Upper lobe of left lung (tissue), 6 donors: ENCODE data around the gene RPL31. TPM values are rescaled to one million over a fixed set of nuclear protein-coding genes. Genes with fewer than 3 reads are reported as not detected.

Source experiments
- ATAC-seq, 2 donors: fragments of 200-7000 bp; cut with Tn5 transposase; one replicate each; pipeline ENCODE4 v1.9.1; 2022; ENCODE audit warnings: mild to moderate bottlenecking in 2 of 2, moderate library complexity in 2 of 2; ENCODE audit not compliant: low FRiP score in 2 of 2
- DNase-seq, 2 donors: peaks; one replicate each; pipeline ENCODE4 v3.0.0-alpha.2; 2019 to 2020
- H3K27ac ChIP-seq, 4 donors: fragments of 200-600 bp; sonication (generic); one replicate each; pipeline ENCODE4 v1.5.1; 2016 to 2019
- H3K27me3 ChIP-seq, 4 donors: fragments of 200-600 bp; sonication (generic); one replicate each; pipeline ENCODE4 v1.5.1; 2017 to 2019
- H3K36me3 ChIP-seq, 4 donors: fragments of 200-600 bp; sonication (generic); one replicate each; pipeline ENCODE4 v1.5.1; 2016 to 2019
- H3K4me1 ChIP-seq, 4 donors: fragments of 200-600 bp; sonication (generic); one replicate each; pipeline ENCODE4 v1.5.1; 2018 to 2019
- H3K4me3 ChIP-seq, 4 donors: fragments of 200-600 bp; sonication (generic); one replicate each; pipeline ENCODE4 v1.5.1; 2017 to 2019; ENCODE audit warnings: mild to moderate bottlenecking in 2 of 4, moderate library complexity in 1 of 4
- H3K9me3 ChIP-seq, 4 donors: fragments of 200-600 bp; sonication (generic); one replicate each; pipeline ENCODE4 v1.5.1; 2018 to 2019
- EP300 ChIP-seq, 4 donors: sonication (generic); formaldehyde crosslinking; IDR thresholded peaks; one replicate each; pipeline ENCODE4 v1.5.1; 2017; ENCODE audit warnings: antibody characterized with exemption in 4 of 4, control low read depth in 2 of 4
- POLR2A ChIP-seq, 4 donors: fragments of 450-650 bp; IDR thresholded peaks; one replicate each; pipeline ENCODE4 v1.5.1; 2016 to 2017; ENCODE audit warnings: antibody characterized with exemption in 4 of 4, mild to moderate bottlenecking in 2 of 4
- POLR2AphosphoS5 ChIP-seq, 2 donors: sonication (generic); formaldehyde crosslinking; IDR thresholded peaks; one replicate each; pipeline ENCODE4 v1.5.1; 2017; ENCODE audit warnings: antibody characterized with exemption in 2 of 2
- WGBS, 2 donors: methylation state at CpG; one replicate each; pipeline ENCODE4 v1.1.5; 2017 to 2018; 5-methylcytosine and 5-hydroxymethylcytosine counted together
- total RNA-seq, 6 donors: library from RNA; depleted of rRNA in 4 of 6; stranded (reverse); fragments of >200 nt in 4 of 6; gene quantifications; one replicate each; pipeline versions ENCODE4 v1.1.0 to v1.2.1, GENCODE V29; 2016 to 2021
- TF ChIP-seq, protein P1 (sequence below), 6 experiments: fragments of 450-650 bp in 4 of 6; fragments of 200-600 bp in 2 of 6; sonication (generic) in 2 of 6; IDR thresholded peaks; one replicate each; pipeline ENCODE4 v1.5.1; 2016 to 2019; ENCODE audit warnings: antibody characterized with exemption in 6 of 6
- donor health status: DM: no; HTN: no; CAD: no; lungs with moderate emphysema.
- donor health status: DM: no; HTN: yes; CAD: no; lungs with severe emphysema.

RPL31 gene
- total RNA-seq, 6 donors from 2014 or later = 422 to 1,166 (median 1,010) TPM

DNA sequence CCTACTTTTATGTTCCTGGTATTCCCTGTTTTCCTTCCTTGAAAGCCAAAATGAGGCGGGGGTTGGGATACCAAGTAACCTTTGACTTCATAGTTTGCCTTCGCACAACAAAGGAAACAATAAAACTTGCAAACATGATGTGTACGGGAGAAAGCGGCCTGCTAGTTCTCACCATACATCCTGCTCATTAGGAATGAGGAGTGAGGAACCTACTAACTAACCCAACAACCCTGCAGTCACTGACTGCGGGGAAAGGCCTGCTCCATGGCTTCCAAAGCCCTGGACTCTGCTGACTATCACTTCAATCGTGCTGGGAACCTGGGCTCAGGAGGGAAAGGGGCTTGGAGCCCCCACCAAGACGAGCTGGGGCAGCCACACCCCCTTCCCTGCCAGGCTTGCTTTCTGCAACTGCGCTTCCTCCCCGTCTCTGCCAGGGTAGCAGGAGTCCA lies 24.2 kb downstream of the RPL31 start:
- TF ChIP-seq, protein P1, sequence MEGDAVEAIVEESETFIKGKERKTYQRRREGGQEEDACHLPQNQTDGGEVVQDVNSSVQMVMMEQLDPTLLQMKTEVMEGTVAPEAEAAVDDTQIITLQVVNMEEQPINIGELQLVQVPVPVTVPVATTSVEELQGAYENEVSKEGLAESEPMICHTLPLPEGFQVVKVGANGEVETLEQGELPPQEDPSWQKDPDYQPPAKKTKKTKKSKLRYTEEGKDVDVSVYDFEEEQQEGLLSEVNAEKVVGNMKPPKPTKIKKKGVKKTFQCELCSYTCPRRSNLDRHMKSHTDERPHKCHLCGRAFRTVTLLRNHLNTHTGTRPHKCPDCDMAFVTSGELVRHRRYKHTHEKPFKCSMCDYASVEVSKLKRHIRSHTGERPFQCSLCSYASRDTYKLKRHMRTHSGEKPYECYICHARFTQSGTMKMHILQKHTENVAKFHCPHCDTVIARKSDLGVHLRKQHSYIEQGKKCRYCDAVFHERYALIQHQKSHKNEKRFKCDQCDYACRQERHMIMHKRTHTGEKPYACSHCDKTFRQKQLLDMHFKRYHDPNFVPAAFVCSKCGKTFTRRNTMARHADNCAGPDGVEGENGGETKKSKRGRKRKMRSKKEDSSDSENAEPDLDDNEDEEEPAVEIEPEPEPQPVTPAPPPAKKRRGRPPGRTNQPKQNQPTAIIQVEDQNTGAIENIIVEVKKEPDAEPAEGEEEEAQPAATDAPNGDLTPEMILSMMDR (IDR thresholded peaks at IDR 0.05) = no peak
- TF ChIP-seq POLR2AphosphoS5 (IDR thresholded peaks at IDR 0.05) = no peak
- no peak for TF ChIP-seq EP300 (IDR thresholded peaks at IDR 0.05)
- TF ChIP-seq POLR2A (IDR thresholded peaks at IDR 0.05) = no peak
- H3K9me3 ChIP-seq = no peaks in the 10 kb centered on the region
- no peaks in the 10 kb centered on the region for H3K27me3 ChIP-seq
- ATAC-seq (no peak), DNase-seq (no peak)
- WGBS, 2 donors = 72 to 77% methylated on average over 8 to 9 of the region's 9 CpGs
- peaks cover 0 to under 1% (median 0%) of the 10 kb centered on the region in 4 donors for H3K4me1 ChIP-seq
- no peak overlapping the region for H3K27ac ChIP-seq
- no peak overlapping the region for H3K4me3 ChIP-seq
- peaks cover 12 to 74% (median 27%) of the 10 kb centered on the region in 4 donors for H3K36me3 ChIP-seq

DNA sequence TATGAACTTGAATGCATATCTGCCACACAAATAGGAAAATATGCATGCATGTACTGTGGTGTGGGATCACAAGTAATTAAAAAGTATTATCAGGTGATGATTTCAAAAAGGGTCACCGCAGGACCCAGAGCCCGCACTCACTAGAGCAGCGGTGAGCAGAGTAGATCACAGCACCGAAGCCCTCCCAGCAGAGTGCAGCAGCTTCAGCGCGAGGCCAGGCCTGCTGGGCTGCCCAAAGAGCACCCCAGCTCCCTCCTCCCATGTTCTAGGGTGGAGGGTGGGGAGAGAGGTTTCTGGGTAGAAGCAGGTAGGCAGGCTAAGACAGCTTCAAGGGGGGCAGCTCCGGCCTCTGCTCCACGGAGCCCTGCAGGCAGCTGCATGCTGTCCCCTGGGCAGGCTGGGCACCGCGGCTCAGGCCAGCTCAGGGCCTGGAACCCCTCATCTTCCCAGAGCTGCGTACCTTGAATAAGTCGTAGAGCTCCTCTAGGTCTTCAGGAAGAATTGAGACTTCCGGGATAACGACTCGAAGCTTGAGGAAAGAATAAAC lies 24.9 kb downstream of the RPL31 start:
- ATAC-seq = peak in 1 of 2 donors; percentile 8
- no peaks in the 10 kb centered on the region for H3K9me3 ChIP-seq
- H3K27ac ChIP-seq = no peak overlapping the region
- TF ChIP-seq POLR2AphosphoS5 (IDR thresholded peaks at IDR 0.05) = no peak
- peaks cover 0 to 6% (median 3%) of the 10 kb centered on the region in 4 donors for H3K4me1 ChIP-seq
- H3K4me3 ChIP-seq = no peak overlapping the region
- DNase-seq = no peak
- peaks cover 12 to 70% (median 21%) of the 10 kb centered on the region in 4 donors for H3K36me3 ChIP-seq
- no peaks in the 10 kb centered on the region for H3K27me3 ChIP-seq
- WGBS, 2 donors = 89 to 92% methylated on average over 15 of the region's 15 CpGs

DNA sequence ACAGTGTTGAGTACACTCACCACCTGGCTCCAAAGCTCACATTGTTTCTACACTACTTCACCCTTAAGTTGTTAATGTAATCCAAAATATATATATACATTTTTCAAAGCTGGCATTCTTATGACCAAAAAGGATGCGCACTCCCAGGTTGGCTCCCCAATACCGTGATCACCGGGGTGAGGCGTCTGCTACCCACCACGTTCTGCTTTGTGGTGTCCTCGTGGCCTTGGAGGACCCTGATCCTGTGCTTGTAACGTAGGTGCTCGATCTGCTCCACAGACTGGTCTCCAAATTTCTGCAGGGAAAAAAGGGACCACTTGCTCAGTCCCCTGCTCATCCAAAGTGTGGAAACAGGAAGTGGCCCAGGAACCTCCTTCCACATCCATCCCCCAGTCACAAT lies 25.8 kb downstream of the RPL31 start:
- H3K4me3 ChIP-seq = no peak overlapping the region
- H3K4me1 ChIP-seq = peaks cover 0 to 6% (median 3%) of the 10 kb centered on the region in 4 donors
- 92 to 94% methylated on average over 8 of the region's 8 CpGs for WGBS, 2 donors
- no peaks in the 10 kb centered on the region for H3K9me3 ChIP-seq
- peaks cover 12 to 72% (median 21%) of the 10 kb centered on the region in 4 donors for H3K36me3 ChIP-seq
- DNase-seq (no peak), ATAC-seq (no peak)
- H3K27me3 ChIP-seq = no peaks in the 10 kb centered on the region
- TF ChIP-seq, protein P1 (IDR thresholded peaks at IDR 0.05) = no peak
- TF ChIP-seq POLR2AphosphoS5 (IDR thresholded peaks at IDR 0.05) = no peak
- no peak overlapping the region for H3K27ac ChIP-seq

DNA sequence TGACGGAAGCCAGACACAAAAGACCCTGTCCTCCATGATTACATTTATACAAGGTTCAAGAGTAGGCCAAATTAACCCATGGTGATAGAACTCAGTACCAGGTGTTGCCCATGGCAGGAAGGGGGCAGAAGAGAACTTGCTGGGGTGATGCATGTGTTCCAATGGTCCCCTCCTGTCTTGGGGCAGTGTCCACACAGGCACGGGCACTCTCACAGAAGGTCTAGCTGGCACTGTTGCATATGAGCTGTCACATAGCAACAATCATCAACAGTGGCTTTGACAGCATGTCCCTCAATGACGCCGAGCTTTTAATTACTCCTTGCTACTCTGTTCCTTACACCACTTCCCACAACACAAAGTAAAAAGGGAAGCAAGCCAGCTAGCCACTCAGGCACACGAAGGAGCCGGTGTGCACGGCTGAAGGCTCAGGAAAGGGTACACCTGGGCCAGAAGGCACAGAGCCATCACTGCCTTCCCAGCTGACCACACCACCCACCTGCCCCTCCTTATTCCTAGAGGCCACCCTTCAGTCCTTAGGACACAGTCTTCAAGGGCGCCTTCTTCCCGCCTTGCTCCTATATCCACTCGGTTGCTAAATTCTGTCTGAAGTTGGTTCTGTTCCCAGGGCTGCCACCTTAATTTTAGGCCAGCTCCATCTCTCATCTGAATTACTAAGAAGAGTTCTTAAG lies 28.9 kb downstream of the RPL31 start:
- Histone ChIP-seq H3K9me3 (no peaks in the 10 kb centered on the region), H3K4me3 (no peak overlapping the region), H3K36me3 (peaks cover 11 to 80% (median 39%) of the 10 kb centered on the region in 4 donors), H3K27me3 (no peaks in the 10 kb centered on the region), H3K4me1 (peaks cover 0 to 6% (median 3%) of the 10 kb centered on the region in 4 donors), H3K27ac (peak overlapping the region in 2 of 4 donors; percentile 24 to 46)
- WGBS, 2 donors = 80 to 87% methylated on average over 10 of the region's 10 CpGs
- DNase-seq = no peak
- TF ChIP-seq, protein P1 (IDR thresholded peaks at IDR 0.05) = no peak
- no peak for TF ChIP-seq POLR2A (IDR thresholded peaks at IDR 0.05)
- peak in 1 of 2 donors; percentile 23 for ATAC-seq

DNA sequence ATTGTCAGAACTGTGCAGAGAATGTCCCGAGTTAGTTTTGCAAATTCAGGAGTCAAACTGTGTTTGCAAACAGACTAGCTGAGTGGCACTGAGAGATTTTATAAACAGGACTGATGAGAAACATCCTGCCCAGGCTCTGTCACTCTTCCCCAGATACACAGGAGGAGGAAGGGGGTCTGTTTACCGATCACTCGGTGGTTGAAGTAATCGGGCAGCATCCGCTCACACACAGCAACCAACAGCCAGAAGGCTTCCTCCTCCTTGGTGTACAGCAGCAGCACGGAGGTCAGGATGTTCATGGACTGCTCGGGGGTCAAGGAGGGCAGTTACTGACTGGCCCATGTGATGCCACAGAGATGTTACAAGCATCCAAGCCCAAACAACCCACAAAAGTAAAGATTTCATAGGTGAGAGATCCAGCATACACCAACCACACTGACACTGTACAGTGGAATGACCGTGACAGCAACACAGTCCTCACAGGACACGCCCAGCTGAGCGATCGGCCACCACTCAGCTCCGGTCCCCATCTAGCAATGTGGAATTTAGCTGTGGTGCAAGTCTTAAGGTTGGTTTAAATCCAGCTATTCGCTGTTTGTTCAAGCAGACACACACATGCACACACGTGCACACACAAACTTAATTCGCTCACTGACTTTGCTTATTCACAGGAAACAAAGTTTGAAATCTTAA lies 30.1 kb downstream of the RPL31 start:
- H3K4me1 ChIP-seq = peaks cover 0 to 6% (median 3%) of the 10 kb centered on the region in 4 donors
- peaks cover 8 to 78% (median 37%) of the 10 kb centered on the region in 4 donors for H3K36me3 ChIP-seq
- ATAC-seq (no peak), DNase-seq (no peak)
- peak overlapping the region in 2 of 4 donors; percentile 24 to 52 for H3K27ac ChIP-seq
- no peak overlapping the region for H3K4me3 ChIP-seq
- TF ChIP-seq POLR2AphosphoS5 (IDR thresholded peaks at IDR 0.05) (peak in 1 of 2 donors; percentile 36), EP300 (IDR thresholded peaks at IDR 0.05) (no peak), POLR2A (IDR thresholded peaks at IDR 0.05) (no peak)
- TF ChIP-seq, protein P1 (IDR thresholded peaks at IDR 0.05) = no peak
- no peaks in the 10 kb centered on the region for H3K9me3 ChIP-seq
- 69 to 76% methylated on average over 15 of the region's 15 CpGs for WGBS, 2 donors
- H3K27me3 ChIP-seq = no peaks in the 10 kb centered on the region
